T-cell (primary cell): ENCODE data around the gene PRRT2. TPM values are rescaled to one million over a fixed set of nuclear protein-coding genes. Genes with fewer than 3 reads are reported as not detected.
A peak's percentile ranks its signal among the peaks of the same experiment; 100 is the strongest.
"Not testable (repeated sequence)": the region's sequence is repeated elsewhere in the genome, so short reads cannot be mapped to it uniquely, and the experiment has no call there.

Experiments used
- ATAC-seq, 4 experiments: fragments of 200-7000 bp in 3 of 4; fragments of 150-1000 bp in 1 of 4; cut with Tn5 transposase; replicated peaks in 1 of 4; 1 replicate in 3 of 4; 2 replicates in 1 of 4; pipeline ENCODE4 v1.10.0; 2021; ENCODE audit warnings: moderate library complexity in 3 of 4, mild to moderate bottlenecking in 2 of 4, moderate number of reproducible peaks in 1 of 4
- CTCF ChIA-PET, 2 donors: fragments of 300-600 bp; sonication (Branson Sonifier 250); formaldehyde crosslinking; loops; one replicate each; lab custom pipeline; 2022; ENCODE audit warnings: antibody characterized with exemption in 2 of 2; lab: Charles Lee
- POLR2A ChIA-PET, 2 donors: fragments of 300-600 bp; sonication (Branson Sonifier 250); formaldehyde crosslinking; loops; one replicate each; lab custom pipeline; 2022; ENCODE audit warnings: antibody characterized with exemption in 2 of 2; lab: Charles Lee
- DNase-seq, 35 experiments: peaks; one replicate each; pipeline versions ENCODE4 v3.0.0 to v3.0.0-alpha.2; 2013 to 2023
- H3K27ac ChIP-seq: one replicate; pipeline ENCODE4 v1.5.1; 2013; ENCODE audit warnings: low read length
- H3K27me3 ChIP-seq, 2 experiments: replicated peaks in 1 of 2; 1 replicate in 1 of 2; 2 replicates in 1 of 2; pipeline versions ENCODE4 v1.6.1 to v1.7.0; 2013; ENCODE audit warnings: low read length in 1 of 2, mixed read lengths in 1 of 2; ENCODE audit not compliant: control insufficient read depth in 2 of 2, insufficient read depth in 2 of 2; ENCODE audit errors: extremely low read depth in 1 of 2
- H3K36me3 ChIP-seq, 2 donors: 1 replicate in 1 of 2; 2 replicates in 1 of 2; pipeline versions ENCODE4 v1.6.1 to v1.7.0; 2013; ENCODE audit warnings: low read length in 1 of 2; ENCODE audit not compliant: control insufficient read depth in 2 of 2, insufficient read depth in 1 of 2; ENCODE audit errors: extremely low read depth in 1 of 2
- H3K4me1 ChIP-seq, 2 experiments: 1 replicate in 1 of 2; 2 replicates in 1 of 2; pipeline versions ENCODE4 v1.6.1 to v1.7.0; 2013; ENCODE audit warnings: low read length in 2 of 2, mixed read lengths in 1 of 2; ENCODE audit not compliant: insufficient read depth in 2 of 2, control insufficient read depth in 1 of 2; ENCODE audit errors: extremely low read depth in 1 of 2
- H3K4me3 ChIP-seq, 2 donors: 1 replicate in 1 of 2; 2 replicates in 1 of 2; pipeline versions ENCODE4 v1.5.1 to v1.7.0; 2013; ENCODE audit warnings: mild to moderate bottlenecking in 2 of 2, low read length in 1 of 2, moderate library complexity in 1 of 2; ENCODE audit not compliant: control insufficient read depth in 1 of 2; ENCODE audit errors: extremely low read depth in 1 of 2
- H3K9me3 ChIP-seq: 2 replicates; pipeline ENCODE4 v1.7.0; 2013
- H3K27ac Mint-ChIP-seq, 2 donors: one replicate each; pipeline ENCODE4 v1.8.0; 2020 to 2021; ENCODE audit warnings: mild to moderate bottlenecking in 2 of 2, mixed read lengths in 2 of 2
- H3K27me3 Mint-ChIP-seq, 2 donors: one replicate each; pipeline ENCODE4 v1.8.0; 2021 to 2022; ENCODE audit warnings: mixed read lengths in 2 of 2
- H3K36me3 Mint-ChIP-seq: one replicate; pipeline ENCODE4 v1.8.0; 2021; ENCODE audit warnings: mixed read lengths
- H3K4me1 Mint-ChIP-seq, 3 donors: one replicate each; pipeline ENCODE4 v1.8.0; 2020 to 2022; ENCODE audit warnings: mixed read lengths in 3 of 3, mild to moderate bottlenecking in 1 of 3
- H3K4me3 Mint-ChIP-seq, 3 donors: one replicate each; pipeline ENCODE4 v1.8.0; 2020 to 2022; ENCODE audit warnings: mild to moderate bottlenecking in 3 of 3, mixed read lengths in 3 of 3, moderate library complexity in 3 of 3
- H3K9me3 Mint-ChIP-seq, 3 donors: one replicate each; pipeline ENCODE4 v1.8.0; 2020 to 2022; ENCODE audit warnings: mixed read lengths in 3 of 3
- WGBS: methylation state at CpG from one replicate; pipeline ENCODE4 v1.1.5; 2013; ENCODE audit warnings: missing lambda C conversion rate; ENCODE audit not compliant: insufficient coverage; 5-methylcytosine and 5-hydroxymethylcytosine counted together
- total RNA-seq, 35 experiments: library from RNA in 6 of 35; stranded (reverse) in 6 of 35; fragments of 120-200 nt in 1 of 35; gene quantifications; one replicate each; pipeline versions ENCODE4 v1.2.1 to v1.2.4 and lab custom pipeline; 2013 to 2026

Gene PRRT2
- total RNA-seq, 5 donors from 2014 or later (not counting 1 experiment from before 2014, with no cell fraction given), result 2.4 to 7.9 (median 4.4) TPM

DNA sequence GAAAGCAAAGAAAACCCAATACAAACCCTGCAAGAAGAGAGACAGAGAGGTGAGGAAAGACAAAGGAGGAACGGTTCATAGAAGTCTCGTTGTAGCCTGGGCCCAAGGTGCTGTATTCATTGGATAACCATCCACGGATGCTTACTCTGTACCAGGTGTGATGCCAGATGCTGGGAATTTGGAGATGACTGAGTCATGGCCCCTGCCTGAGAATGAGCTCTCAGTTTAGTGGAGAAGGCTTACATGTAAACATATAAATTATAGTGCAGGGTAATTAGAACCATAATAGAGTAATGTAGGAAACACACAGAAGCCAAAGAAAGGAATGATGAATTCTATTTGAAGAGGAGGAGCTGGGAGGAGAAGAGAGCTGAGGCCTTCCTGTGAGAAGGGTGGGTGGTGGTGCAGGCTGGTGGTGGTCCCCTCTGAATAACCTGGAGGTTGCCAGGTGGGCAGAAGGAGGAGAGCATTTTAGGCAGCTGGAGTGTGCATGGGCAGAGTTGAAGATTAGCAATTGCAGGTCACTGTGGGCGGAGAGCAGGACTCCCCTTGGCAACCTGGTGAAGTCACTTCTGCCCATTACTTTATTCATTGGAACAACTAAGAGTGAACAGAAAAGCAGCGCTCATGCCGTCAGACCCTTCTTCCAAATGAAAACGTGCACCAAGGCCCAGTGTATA lies 41.6 kb upstream of the PRRT2 start:
- ChIA-PET CTCF (interaction anchor here in 1 of 2 donors (0.5 kb wide), 1 partner anchor 345 kb away, joined by 4 read pairs; no protein-coding TSS in a partner anchor), POLR2A (no interaction called here)
- Histone ChIP-seq H3K27ac (no peak overlapping the region), H3K4me3 (no peak overlapping the region), H3K9me3 (no peaks in the 10 kb centered on the region), H3K36me3 (no peaks in the 10 kb centered on the region), H3K27me3 (no peaks in the 10 kb centered on the region), H3K4me1 (no peaks in the 10 kb centered on the region)
- no peak overlapping the region for H3K27ac Mint-ChIP-seq
- no peaks in the 10 kb centered on the region for H3K9me3 Mint-ChIP-seq
- H3K4me3 Mint-ChIP-seq, result no peak overlapping the region
- peaks cover 7 to 29% (median 16%) of the 10 kb centered on the region in 3 donors for H3K4me1 Mint-ChIP-seq
- ATAC-seq, result no peak
- DNase-seq, result no peak
- no peaks in the 10 kb centered on the region for H3K36me3 Mint-ChIP-seq
- no CpG with 5 or more reads among the region's 7 CpGs for WGBS
- H3K27me3 Mint-ChIP-seq, result no peaks in the 10 kb centered on the region

DNA sequence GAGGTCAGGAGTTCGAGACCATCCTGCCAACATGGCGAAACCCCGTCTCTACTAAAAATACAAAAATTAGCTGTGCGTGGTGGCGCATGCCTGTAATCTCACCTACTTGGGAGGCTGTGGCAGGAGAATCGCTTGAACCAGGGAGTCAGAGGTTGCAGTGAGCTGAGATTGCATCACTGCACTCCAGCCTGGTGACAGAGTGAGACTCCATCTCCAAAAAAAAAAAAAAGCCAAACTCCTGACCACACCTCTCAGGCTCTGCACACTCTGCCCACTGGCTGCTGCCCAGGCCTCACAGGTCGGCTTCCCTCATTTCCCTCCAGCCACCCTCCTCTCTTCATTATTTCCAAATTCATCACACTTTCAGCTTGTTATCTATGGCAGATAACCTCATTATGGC lies 39.7 kb upstream of the PRRT2 start:
- H3K36me3 Mint-ChIP-seq, H3K36me3 ChIP-seq, H3K4me3 Mint-ChIP-seq, H3K9me3 Mint-ChIP-seq, ATAC-seq, H3K27me3 Mint-ChIP-seq, POLR2A ChIA-PET, H3K4me3 ChIP-seq, H3K9me3 ChIP-seq, H3K27ac Mint-ChIP-seq, DNase-seq, H3K27me3 ChIP-seq, H3K4me1 ChIP-seq, H3K27ac ChIP-seq: not testable (repeated sequence)
- peaks cover 4 to 22% (median 12%) of the 10 kb centered on the region in 3 donors for H3K4me1 Mint-ChIP-seq
- WGBS, result 93% methylated on average over 6 of the region's 7 CpGs
- CTCF ChIA-PET, result interaction anchor here (0.6 to 0.9 kb wide), 3 partner anchors 12 to 881 kb away, joined by 3 to 10 read pairs (median 5); no protein-coding TSS in a partner anchor

DNA sequence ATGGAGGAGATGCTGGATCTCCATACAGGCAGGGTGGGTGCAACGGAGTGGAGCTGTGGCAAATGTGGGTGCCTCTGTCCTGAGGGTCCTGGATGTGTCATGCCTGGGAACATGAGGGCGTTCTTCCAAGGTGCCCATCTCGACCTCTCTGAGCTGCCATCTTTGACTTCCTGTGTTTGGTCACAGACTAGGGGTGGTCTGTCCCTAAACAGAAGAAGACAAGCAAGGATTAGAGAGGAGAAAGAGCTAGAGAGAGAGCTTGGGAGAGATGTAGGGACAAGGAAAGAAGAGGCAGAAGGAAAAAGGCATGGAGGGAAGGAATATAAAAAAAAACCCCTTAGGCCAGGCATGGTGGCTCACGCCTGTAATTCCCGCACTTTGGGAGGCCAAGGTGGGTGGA lies 37.3 kb upstream of the PRRT2 start:
- WGBS, result 82% methylated on average over 1 of the region's 5 CpGs
- Histone ChIP-seq H3K4me3 (no peak overlapping the region), H3K27ac (no peak overlapping the region), H3K9me3 (no peaks in the 10 kb centered on the region), H3K4me1 (no peaks in the 10 kb centered on the region), H3K27me3 (no peaks in the 10 kb centered on the region), H3K36me3 (no peaks in the 10 kb centered on the region)
- DNase-seq, result no peak
- CTCF ChIA-PET, result interaction anchor here in 1 of 2 donors (0.6 kb wide), 1 partner anchor 260 kb away, joined by 3 read pairs; no protein-coding TSS in a partner anchor
- no peak for ATAC-seq
- Mint-ChIP-seq H3K27ac (no peak overlapping the region), H3K9me3 (no peaks in the 10 kb centered on the region), H3K4me1 (peaks cover 7 to 23% (median 12%) of the 10 kb centered on the region in 3 donors), H3K36me3 (no peaks in the 10 kb centered on the region), H3K27me3 (no peaks in the 10 kb centered on the region), H3K4me3 (no peak overlapping the region)
- POLR2A ChIA-PET, result interaction anchor here (0.6 kb wide), 3 partner anchors 76 to 728 kb away, joined by 6 to 8 read pairs (median 7); no protein-coding TSS in a partner anchor

DNA sequence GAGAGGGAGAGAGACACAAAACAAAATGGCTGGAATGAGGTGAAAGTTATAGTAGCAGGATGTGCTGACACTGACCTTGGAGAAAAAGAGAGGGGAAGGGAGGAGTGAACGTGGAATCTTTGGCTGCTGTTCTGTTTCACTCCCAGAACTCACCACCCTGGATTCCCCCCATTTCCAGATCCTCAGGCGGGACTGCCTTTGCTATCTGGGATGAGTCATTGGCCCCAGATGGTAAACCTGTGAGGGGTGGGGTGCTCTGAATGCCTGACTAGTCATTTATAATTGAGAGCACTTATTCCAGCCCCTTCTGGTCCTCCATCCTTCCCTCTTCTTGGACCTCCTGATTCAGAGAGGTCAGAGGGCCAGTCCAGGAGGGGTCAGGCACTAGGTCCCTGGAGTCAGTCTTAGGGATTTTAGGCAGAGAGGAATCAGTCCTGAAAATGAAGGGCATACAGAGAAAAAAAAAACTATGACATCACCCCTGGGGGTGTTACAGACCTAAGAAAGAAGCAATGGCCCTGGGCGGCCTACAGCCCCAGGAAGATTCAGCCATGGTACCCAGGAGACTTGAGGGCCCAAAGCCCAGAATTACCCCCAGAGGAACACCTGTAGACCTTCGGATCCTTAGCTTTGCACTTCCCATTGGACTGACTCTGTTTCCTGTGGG lies 36.1 kb upstream of the PRRT2 start:
- Histone ChIP-seq H3K9me3 (no peaks in the 10 kb centered on the region), H3K36me3 (no peaks in the 10 kb centered on the region), H3K27ac (no peak overlapping the region), H3K4me3 (no peak overlapping the region), H3K27me3 (peaks cover 0 to 3% of the 10 kb centered on the region in 2 experiments), H3K4me1 (no peaks in the 10 kb centered on the region)
- H3K4me3 Mint-ChIP-seq, result no peak overlapping the region
- peaks cover 5 to 26% (median 6%) of the 10 kb centered on the region in 3 donors for H3K4me1 Mint-ChIP-seq
- H3K9me3 Mint-ChIP-seq, result no peaks in the 10 kb centered on the region
- DNase-seq (no peak), ATAC-seq (no peak)
- WGBS, result 100% methylated on average over 1 of the region's 4 CpGs
- no peak overlapping the region for H3K27ac Mint-ChIP-seq
- no peaks in the 10 kb centered on the region for H3K27me3 Mint-ChIP-seq
- ChIA-PET POLR2A (no interaction called here), CTCF (interaction anchor here in 1 of 2 donors (0.5 kb wide), 1 partner anchor 256 kb away, joined by 3 read pairs; no protein-coding TSS in a partner anchor)
- no peaks in the 10 kb centered on the region for H3K36me3 Mint-ChIP-seq

DNA sequence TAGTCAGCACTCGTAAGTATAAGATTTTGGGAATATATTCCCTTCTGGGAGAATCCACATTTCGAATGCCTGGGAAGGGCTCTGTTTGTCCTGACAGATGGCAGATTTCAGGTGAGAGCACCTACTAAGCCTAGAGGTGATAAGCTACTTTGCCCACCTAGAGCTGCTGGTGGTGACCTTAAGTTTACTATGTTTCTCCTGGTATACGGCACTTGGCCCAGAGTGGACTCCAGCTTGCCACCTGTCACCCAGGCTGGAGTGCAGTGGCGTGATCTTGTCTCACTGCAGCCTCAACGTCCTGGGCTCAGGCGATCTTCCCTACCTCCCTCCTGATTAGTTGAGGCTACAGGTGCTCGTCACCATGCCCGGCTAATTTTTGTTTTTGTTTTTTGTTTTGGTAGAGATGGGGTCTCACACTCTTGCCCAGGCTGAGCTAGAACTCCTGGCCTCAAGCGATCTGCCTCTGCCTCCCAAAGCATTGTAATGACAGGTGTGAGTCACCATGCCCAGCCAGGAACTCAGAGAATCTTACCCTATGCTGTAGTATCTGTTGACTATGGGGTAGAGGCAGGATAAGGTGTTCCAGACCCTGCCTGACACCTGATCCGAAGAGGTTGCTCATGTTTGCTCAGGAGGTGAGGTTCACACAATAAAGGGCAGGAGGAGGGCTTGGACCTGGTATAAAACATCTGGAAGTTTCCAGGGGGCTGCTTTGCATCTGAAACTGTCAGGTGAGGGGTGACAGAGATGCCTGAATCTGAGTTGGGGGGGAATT lies 34.2 kb upstream of the PRRT2 start, which contains the start of gene ZG16:
Gene ZG16 (plus strand): TSS at position 681 of the 775 bp plus-strand sequence. CDS start 1,011 bp downstream, outside the sequence.
- Mint-ChIP-seq H3K4me1 (peaks cover 5 to 28% (median 8%) of the 10 kb centered on the region in 3 donors), H3K27ac (peak within 1 kb of the TSS in 1 of 2 donors; percentile 5), H3K4me3 (no peak within 1 kb of the TSS), H3K27me3 (no peaks in the 10 kb centered on the region), H3K9me3 (no peaks in the 10 kb centered on the region), H3K36me3 (no peaks in the 10 kb centered on the region)
- H3K4me3 ChIP-seq, result no peak within 1 kb of the TSS
- 92% methylated on average over 4 of the region's 10 CpGs for WGBS
- ChIA-PET POLR2A (interaction anchor here in 1 of 2 donors (1.0 kb wide), 1 partner anchor 18 kb away, joined by 3 read pairs; no protein-coding TSS in a partner anchor), CTCF (interaction anchor here (0.5 to 0.6 kb wide), 2 partner anchors 24 to 68 kb away, joined by 4 to 7 read pairs; no protein-coding TSS in a partner anchor)
- ATAC-seq (no peak), DNase-seq (no peak)
- no peaks in the 10 kb centered on the region for H3K36me3 ChIP-seq
- H3K27me3 ChIP-seq, result peaks cover 0 to 3% of the 10 kb centered on the region in 2 experiments
- H3K27ac ChIP-seq, result no peak within 1 kb of the TSS
- H3K9me3 ChIP-seq, result no peaks in the 10 kb centered on the region
- no peaks in the 10 kb centered on the region for H3K4me1 ChIP-seq

DNA sequence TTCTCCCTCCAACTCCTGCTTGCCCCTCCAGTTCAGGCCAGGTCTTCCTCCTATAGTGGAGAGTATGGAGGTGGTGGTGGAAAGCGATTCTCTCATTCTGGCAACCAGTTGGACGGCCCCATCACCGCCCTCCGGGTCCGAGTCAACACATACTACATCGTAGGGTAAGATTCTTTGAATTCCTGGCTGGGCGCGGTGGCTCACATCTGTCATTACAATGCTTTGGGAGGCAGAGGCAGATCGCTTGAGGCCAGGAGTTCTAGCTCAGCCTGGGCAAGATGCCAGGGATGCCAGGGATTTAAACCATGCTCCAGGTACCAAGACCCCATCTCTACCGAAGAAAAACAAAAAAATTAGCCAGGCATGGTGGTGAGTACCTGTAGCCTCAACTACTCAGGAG lies 32.5 kb upstream of the PRRT2 start:
- DNase-seq (no peak), ATAC-seq (no peak)
- H3K36me3 ChIP-seq, result no peaks in the 10 kb centered on the region
- H3K27ac Mint-ChIP-seq, result no peak overlapping the region
- no peak overlapping the region for H3K4me3 ChIP-seq
- ChIA-PET CTCF (no interaction called here), POLR2A (no interaction called here)
- no peak overlapping the region for H3K4me3 Mint-ChIP-seq
- H3K4me1 ChIP-seq, result peaks cover 2 to 3% of the 10 kb centered on the region in 2 experiments
- H3K9me3 ChIP-seq, result no peaks in the 10 kb centered on the region
- no peaks in the 10 kb centered on the region for H3K27me3 Mint-ChIP-seq
- 96% methylated on average over 7 of the region's 10 CpGs for WGBS
- H3K27ac ChIP-seq, result no peak overlapping the region
- H3K9me3 Mint-ChIP-seq, result no peaks in the 10 kb centered on the region
- peaks cover 0 to 3% of the 10 kb centered on the region in 2 experiments for H3K27me3 ChIP-seq
- H3K4me1 Mint-ChIP-seq, result peaks cover 11 to 25% (median 15%) of the 10 kb centered on the region in 3 donors
- H3K36me3 Mint-ChIP-seq, result no peaks in the 10 kb centered on the region
